IMR-90 (cell line): Measurements from ENCODE around the gene PFDN6. TPM values are rescaled to one million over a fixed set of nuclear protein-coding genes. Genes with fewer than 3 reads are reported as not detected.
A peak's percentile ranks its signal among the peaks of the same experiment; 100 is the strongest.

Experiments
- ATAC-seq: fragments of 200-7000 bp; cut with Tn5 transposase; 2 replicates; pipeline ENCODE4 v1.9.1; 2020; ENCODE audit warnings: low read depth, mild to moderate bottlenecking, moderate library complexity
- BruUV-seq: library from RNA; stranded (reverse); fragments of 400-500 nt; replicated peaks from 2 replicates; lab custom pipeline; 2021; lab: Mats Ljungman, UMichigan
- CTCF ChIA-PET: fragments of 300-600 bp; formaldehyde crosslinking; extraction: SDS; loops from one replicate; lab custom pipeline; 2021; ENCODE audit warnings: antibody characterized with exemption; lab: Yijun Ruan, JAX
- POLR2A ChIA-PET: fragments of 300-600 bp; sonication (Branson Sonifier 250); formaldehyde crosslinking; loops from one replicate; lab custom pipeline; 2022; ENCODE audit warnings: antibody characterized with exemption; ENCODE audit not compliant: unreplicated experiment; lab: Charles Lee
- DNase-seq: peaks from one replicate; pipeline ENCODE4 v3.0.0; 2013
- H2AFZ ChIP-seq: replicated peaks from 2 replicates; pipeline ENCODE3; 2013; ENCODE audit warnings: low read length, mild to moderate bottlenecking; ENCODE audit not compliant: poor library complexity
- H2AK5ac ChIP-seq: 2 replicates; pipeline ENCODE4 v1.6.1; 2013; ENCODE audit warnings: low read depth, low read length, inconsistent platforms
- H2AK9ac ChIP-seq: replicated peaks from 2 replicates; pipeline ENCODE3; 2013; ENCODE audit warnings: mild to moderate bottlenecking, low read depth, low read length, moderate library complexity; ENCODE audit not compliant: poor library complexity
- H2BK120ac ChIP-seq: 2 replicates; pipeline ENCODE4 v1.6.1; 2013; ENCODE audit warnings: low read depth, low read length, inconsistent platforms
- H2BK15ac ChIP-seq: 3 replicates; pipeline ENCODE4 v1.6.1; 2013; ENCODE audit warnings: low read depth, low read length, inconsistent platforms
- H2BK20ac ChIP-seq: 2 replicates; pipeline ENCODE4 v1.6.1; 2013; ENCODE audit warnings: low read depth, mild to moderate bottlenecking, inconsistent platforms, low read length, moderate library complexity
- H2BK5ac ChIP-seq: 2 replicates; pipeline ENCODE4 v1.6.1; 2013; ENCODE audit warnings: mild to moderate bottlenecking, low read depth, low read length, inconsistent platforms; ENCODE audit not compliant: poor library complexity, severe bottlenecking
- H3K14ac ChIP-seq: replicated peaks from 2 replicates; pipeline ENCODE4 v1.6.1; 2013; ENCODE audit warnings: low read depth, low read length, inconsistent platforms
- H3K18ac ChIP-seq: 2 replicates; pipeline ENCODE4 v1.6.1; 2013; ENCODE audit warnings: low read depth, low read length, control low read depth
- H3K23ac ChIP-seq: 2 replicates; pipeline ENCODE4 v1.6.1; 2013; ENCODE audit warnings: low read depth, low read length, inconsistent platforms
- H3K27ac ChIP-seq: 2 replicates; pipeline ENCODE4 v1.5.1; 2013; ENCODE audit warnings: mild to moderate bottlenecking, control low read depth, low read length; ENCODE audit not compliant: insufficient read depth
- H3K27me3 ChIP-seq: 2 replicates; pipeline ENCODE4 v1.6.1; 2013; ENCODE audit warnings: low read length; ENCODE audit not compliant: control insufficient read depth, insufficient read depth
- H3K36me3 ChIP-seq: 2 replicates; pipeline ENCODE4 v1.6.1; 2013; ENCODE audit warnings: low read length, mixed read lengths; ENCODE audit not compliant: control insufficient read depth, insufficient read depth
- H3K4ac ChIP-seq: 2 replicates; pipeline ENCODE4 v1.6.1; 2013; ENCODE audit warnings: low read depth, low read length, inconsistent platforms
- H3K4me1 ChIP-seq: 2 replicates; pipeline ENCODE4 v1.6.1; 2013; ENCODE audit warnings: low read length, mixed read lengths; ENCODE audit not compliant: control insufficient read depth, insufficient read depth
- H3K4me2 ChIP-seq: 2 replicates; pipeline ENCODE4 v1.6.1; 2013; ENCODE audit warnings: low read depth, mild to moderate bottlenecking, control low read depth, low read length, moderate library complexity
- H3K4me3 ChIP-seq: 2 replicates; pipeline ENCODE4 v1.5.1; 2013; ENCODE audit warnings: low read depth, mild to moderate bottlenecking, control low read depth, low read length, moderate library complexity; ENCODE audit not compliant: insufficient read depth
- H3K56ac ChIP-seq: 2 replicates; pipeline ENCODE4 v1.6.1; 2013; ENCODE audit warnings: low read length, inconsistent platforms; ENCODE audit not compliant: insufficient read depth; ENCODE audit errors: extremely low read depth
- H3K79me1 ChIP-seq, 2 experiments: 2 replicates each; pipeline ENCODE4 v1.6.1; 2013; ENCODE audit warnings: low read length in 2 of 2, inconsistent platforms in 1 of 2, low read depth in 1 of 2
- H3K9ac ChIP-seq: 2 replicates; pipeline ENCODE4 v1.6.1; 2013; ENCODE audit warnings: low read depth, low read length, control low read depth
- H3K9me1 ChIP-seq: 2 replicates; pipeline ENCODE4 v1.6.1; 2013; ENCODE audit warnings: low read length, inconsistent platforms; ENCODE audit not compliant: insufficient read depth
- H3K9me3 ChIP-seq: 2 replicates; pipeline ENCODE4 v1.6.1; 2013; ENCODE audit warnings: low read length; ENCODE audit not compliant: control insufficient read depth, insufficient read depth
- H4K20me1 ChIP-seq: 2 replicates; pipeline ENCODE4 v1.6.1; 2013; ENCODE audit warnings: low read length, inconsistent platforms; ENCODE audit not compliant: insufficient read depth
- H4K5ac ChIP-seq: 2 replicates; pipeline ENCODE4 v1.6.1; 2013; ENCODE audit warnings: mild to moderate bottlenecking, low read depth, low read length, control low read depth
- H4K8ac ChIP-seq, 2 experiments: 2 replicates each; pipeline ENCODE4 v1.6.1; 2013; ENCODE audit warnings: low read depth in 2 of 2, low read length in 2 of 2, control low read depth in 1 of 2, inconsistent platforms in 1 of 2
- H4K91ac ChIP-seq: 2 replicates; pipeline ENCODE4 v1.6.1; 2013; ENCODE audit warnings: low read depth, low read length, inconsistent platforms; ENCODE audit not compliant: insufficient read depth
- BHLHE40 ChIP-seq: fragments of 150-350 bp; IDR thresholded peaks from 2 replicates; pipeline ENCODE4 v1.6.1; 2016; ENCODE audit warnings: mild to moderate bottlenecking, low read depth, low read length
- CEBPB ChIP-seq: IDR thresholded peaks from 2 replicates; pipeline ENCODE4 v1.6.1; 2012; ENCODE audit warnings: low read depth, low read length, improper control_type of control experiment
- CHD1 ChIP-seq: IDR thresholded peaks from 2 replicates; pipeline ENCODE4 v1.6.1; 2012; ENCODE audit warnings: low read depth, low read length, improper control_type of control experiment
- CTCF ChIP-seq: conservative IDR thresholded peaks from 2 replicates; pipeline ENCODE4 v1.5.1; 2012; ENCODE audit warnings: mild to moderate bottlenecking, low read depth, low read length, improper control_type of control experiment
- ELK1 ChIP-seq: fragments of 150-350 bp; IDR thresholded peaks from 2 replicates; pipeline ENCODE4 v1.6.1; 2016; ENCODE audit warnings: low read depth, mild to moderate bottlenecking, low read length, moderate library complexity, borderline replicate concordance
- FOS ChIP-seq: fragments of 150-350 bp; IDR thresholded peaks from 2 replicates; pipeline ENCODE4 v1.6.1; 2016; ENCODE audit warnings: low read depth, low read length
- MAFK ChIP-seq: IDR thresholded peaks from 2 replicates; pipeline ENCODE4 v1.6.1; 2012; ENCODE audit warnings: low read depth, low read length, improper control_type of control experiment
- MAZ ChIP-seq: IDR thresholded peaks from 2 replicates; pipeline ENCODE4 v1.6.1; 2012; ENCODE audit warnings: low read depth, mild to moderate bottlenecking, low read length, improper control_type of control experiment, moderate library complexity, borderline replicate concordance
- MXI1 ChIP-seq: IDR thresholded peaks from 2 replicates; pipeline ENCODE4 v1.6.1; 2012; ENCODE audit warnings: low read depth, mild to moderate bottlenecking, low read length, moderate library complexity, borderline replicate concordance
- NFE2L2 ChIP-seq: fragments of 150-350 bp; IDR thresholded peaks from 2 replicates; pipeline ENCODE4 v1.6.1; 2016; ENCODE audit warnings: low read depth, mild to moderate bottlenecking, low read length
- POLR2A ChIP-seq: IDR thresholded peaks from 2 replicates; pipeline ENCODE4 v1.6.1; 2012; ENCODE audit warnings: mild to moderate bottlenecking, low read depth, low read length
- RAD21 ChIP-seq: IDR thresholded peaks from 2 replicates; pipeline ENCODE4 v1.6.1; 2012; ENCODE audit warnings: low read length, improper control_type of control experiment
- RCOR1 ChIP-seq: IDR thresholded peaks from 2 replicates; pipeline ENCODE4 v1.6.1; 2012; ENCODE audit warnings: mild to moderate bottlenecking, low read length, improper control_type of control experiment; ENCODE audit not compliant: insufficient replicate concordance
- RFX5 ChIP-seq: IDR thresholded peaks from 2 replicates; pipeline ENCODE4 v1.8.0; 2012; ENCODE audit warnings: low read depth, mild to moderate bottlenecking, low read length, moderate library complexity
- SMC3 ChIP-seq: fragments of 150-350 bp; IDR thresholded peaks from 2 replicates; pipeline ENCODE4 v1.6.1; 2016; ENCODE audit warnings: low read depth, mild to moderate bottlenecking, antibody characterized with exemption, low read length, moderate library complexity
- USF2 ChIP-seq: fragments of 150-350 bp; IDR thresholded peaks from 2 replicates; pipeline ENCODE4 v1.6.1; 2017; ENCODE audit warnings: mild to moderate bottlenecking, antibody characterized with exemption, low read length, low read depth
- WGBS, 2 experiments: methylation state at CpG; one replicate each; pipeline versions ENCODE4 v1.1.5 to v1.1.7; 2013; ENCODE audit warnings: missing lambda C conversion rate in 2 of 2; ENCODE audit not compliant: insufficient read length in 1 of 2; ENCODE audit errors: extremely low coverage in 2 of 2; 5-methylcytosine and 5-hydroxymethylcytosine counted together
- dilution Hi-C: fragments of 300-500 bp; cut with HindIII; formaldehyde crosslinking; loops from one replicate; pipeline ENCODE4 v1.14.3; 2018; ENCODE audit warnings: low sequenced_read_pairs; ENCODE audit not compliant: unreplicated experiment
- in situ Hi-C: fragments of 300-500 bp; cut with MboI; formaldehyde crosslinking; loops from 3 replicates; pipeline ENCODE4 v1.14.3; 2019; ENCODE audit warnings: low sequenced_read_pairs, inconsistent platforms, mixed read lengths
- intact Hi-C: fragments of 100-400 bp; cut with micrococcal nuclease; formaldehyde crosslinking; loops from 2 replicates; pipeline ENCODE4 v1.10.0; 2022
- polyA plus RNA-seq, 3 experiments: library from polyadenylated mRNA; depleted of rRNA; stranded (reverse); fragments of >200 nt; gene quantifications; 2 replicates each; pipeline ENCODE4 v1.2.3, GENCODE V29; 2012; ENCODE audit warnings: low replicate concordance in 1 of 3
- total RNA-seq: library from RNA; depleted of rRNA; stranded (reverse); fragments of >200 nt; gene quantifications from 2 replicates; pipeline ENCODE4 v1.2.3, GENCODE V29; 2012

PFDN6 gene
- total and polyA plus RNA-seq, 2 of the 4 experiments (the other 2 are of a cell fraction): 24.4 to 92.1 TPM

- dilution Hi-C loops: no loop called here
- peak overlapping the region; percentile 40; the same call in 1 of the 3 replicates for H2BK15ac ChIP-seq
- in situ Hi-C loops: no loop called here
- peak overlapping the region; percentile 94 for H4K5ac ChIP-seq
- H3K9me3 ChIP-seq: no peaks in the 10 kb centered on the region
- intact Hi-C loops: no loop called here
- DNase-seq: no peak
- peaks cover 9% of the 10 kb centered on the region for H3K9me1 ChIP-seq
- H3K4ac ChIP-seq: peak overlapping the region; percentile 95
- TF ChIP-seq MAFK (no peak), FOS (no peak), NFE2L2 (no peak), MAZ (no peak), MXI1 (no peak), SMC3 (no peak), RFX5 (no peak), CTCF (no peak), USF2 (no peak), CHD1 (no peak), RAD21 (no peak), RCOR1 (no peak), POLR2A (no peak), BHLHE40 (no peak), ELK1 (no peak), CEBPB (no peak)
- H4K20me1 ChIP-seq: peaks cover 42% of the 10 kb centered on the region
- peak overlapping the region; percentile 100 for H3K56ac ChIP-seq
- peak overlapping the region; percentile 37 for H3K18ac ChIP-seq
- peak overlapping the region; percentile 89 for H3K27ac ChIP-seq
- H3K79me1 ChIP-seq: peaks cover 23 to 58% of the 10 kb centered on the region in 2 experiments
- H3K27me3 ChIP-seq: no peaks in the 10 kb centered on the region
- ChIA-PET POLR2A (no interaction called here), CTCF (no interaction called here)
- no peak overlapping the region for H2BK20ac ChIP-seq
- H3K9ac ChIP-seq: peak overlapping the region; percentile 85
- H2BK120ac ChIP-seq: peak overlapping the region; percentile 64
- H3K4me1 ChIP-seq: peaks cover 9% of the 10 kb centered on the region
- peak overlapping the region; percentile 93 for H4K91ac ChIP-seq
- BruUV-seq: TSS peak; percentile 83
- peak overlapping the region; percentile 98 for H2AK5ac ChIP-seq
- no CpG with 5 or more reads among the region's 7 CpGs for WGBS, 2 experiments
- peak overlapping the region; percentile 99 for H4K8ac ChIP-seq
- H3K14ac ChIP-seq: peak overlapping the region; percentile 95
- peak overlapping the region; percentile 93 for H2AK9ac ChIP-seq
- ATAC-seq: peak; percentile 8
- H2BK5ac ChIP-seq: peak overlapping the region; percentile 92
- peak overlapping the region; percentile 71 for H3K4me3 ChIP-seq
- H3K23ac ChIP-seq: peak overlapping the region; percentile 83; the same call in 1 of the 2 replicates
- peak overlapping the region; percentile 69 for H3K4me2 ChIP-seq
- peaks cover 59% of the 10 kb centered on the region for H3K36me3 ChIP-seq
- H2AFZ ChIP-seq: peak overlapping the region; percentile 98
These were observed 18.3 kb upstream of the PFDN6 start for GRCh38 chr6:33271117-33271467.
